Measurements from ENCODE around the gene DOK6.
"Not testable (repeated sequence)": the region's sequence is repeated elsewhere in the genome, so short reads cannot be mapped to it uniquely, and the experiment has no call there.

The DOK6 gene

DNA sequence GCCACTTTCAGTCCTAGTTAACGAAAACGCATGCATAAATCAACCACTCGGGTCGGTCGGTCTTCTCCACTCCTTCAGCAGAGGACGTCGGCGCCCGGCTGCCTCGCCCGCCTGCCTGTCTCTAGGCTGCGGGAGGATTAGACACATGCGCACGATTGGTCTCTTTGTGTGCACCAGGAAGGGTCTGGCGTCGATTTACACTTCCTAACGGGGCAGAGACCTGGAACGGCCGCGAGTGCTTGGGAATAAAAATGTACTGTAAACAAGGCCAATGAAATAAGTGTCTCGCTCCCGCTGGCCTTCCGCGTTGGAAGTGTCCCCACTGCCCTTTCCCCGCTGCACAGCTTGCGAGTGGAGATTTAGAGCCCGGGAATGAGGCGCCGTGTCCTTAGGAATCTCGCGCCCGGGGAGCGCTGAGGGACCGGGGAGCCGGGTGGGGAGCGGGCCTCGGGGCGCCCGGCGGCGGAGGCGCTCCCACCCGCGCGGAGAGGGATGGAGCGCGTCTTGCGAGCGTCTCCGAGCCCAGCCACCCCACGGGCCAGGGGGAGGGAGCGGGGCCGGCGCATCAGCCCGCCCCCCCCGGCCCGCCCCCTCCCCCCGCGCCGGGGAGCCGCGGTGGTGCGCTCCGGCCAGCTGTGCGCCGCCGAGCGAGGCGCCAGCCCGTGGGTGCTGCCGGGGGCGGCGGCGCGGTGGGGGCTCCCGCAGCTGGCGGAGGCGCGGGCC, at the start of gene DOK6:
Gene DOK6 (plus strand): TSS at position 636 of the 723 bp plus-strand sequence.
- no peak for DNase-seq (ENCODE audit: low spot score)

DNA sequence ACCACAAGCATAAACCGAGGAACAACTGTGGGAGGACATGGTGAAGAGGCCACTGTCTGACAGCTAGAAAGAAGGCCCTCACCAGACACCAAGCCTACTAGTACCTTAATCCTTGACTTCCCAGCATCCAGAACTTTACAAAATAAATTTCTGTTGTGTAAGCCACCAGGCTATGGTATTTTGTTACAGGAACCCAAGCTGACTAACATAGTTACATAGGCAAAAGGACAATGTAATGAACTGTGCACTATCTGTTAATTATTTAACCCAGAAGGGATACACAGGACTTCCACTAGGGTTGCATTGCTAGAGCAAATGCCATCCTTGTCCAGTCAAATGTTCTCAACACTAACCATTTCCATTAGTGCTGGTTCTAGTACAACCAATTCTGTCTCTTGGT, 47.7 kb upstream of the DOK6 start:
- DNase-seq (ENCODE audit: low spot score) = no peak

DNA sequence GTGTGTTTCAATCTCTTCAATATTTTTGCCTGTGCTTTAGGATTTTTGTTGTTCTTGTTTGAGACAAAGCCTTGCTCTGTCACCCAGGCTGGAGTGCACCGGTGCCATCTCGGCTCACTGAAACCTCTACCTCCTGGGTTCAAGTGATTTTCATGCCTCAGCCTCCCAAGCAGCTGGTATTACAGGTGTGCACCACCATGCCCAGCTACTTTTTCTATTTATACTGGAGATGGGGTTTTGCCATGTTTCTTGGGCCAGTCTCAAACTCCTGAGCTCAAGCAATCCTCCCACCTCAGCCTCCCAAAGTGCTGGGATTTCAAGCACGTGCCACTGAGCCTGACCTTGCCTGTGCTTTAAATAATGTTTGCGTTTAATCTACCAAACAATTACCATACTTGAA, 43.1 kb upstream of the DOK6 start:
- DNase-seq (ENCODE audit: low spot score) = no peak

DNA sequence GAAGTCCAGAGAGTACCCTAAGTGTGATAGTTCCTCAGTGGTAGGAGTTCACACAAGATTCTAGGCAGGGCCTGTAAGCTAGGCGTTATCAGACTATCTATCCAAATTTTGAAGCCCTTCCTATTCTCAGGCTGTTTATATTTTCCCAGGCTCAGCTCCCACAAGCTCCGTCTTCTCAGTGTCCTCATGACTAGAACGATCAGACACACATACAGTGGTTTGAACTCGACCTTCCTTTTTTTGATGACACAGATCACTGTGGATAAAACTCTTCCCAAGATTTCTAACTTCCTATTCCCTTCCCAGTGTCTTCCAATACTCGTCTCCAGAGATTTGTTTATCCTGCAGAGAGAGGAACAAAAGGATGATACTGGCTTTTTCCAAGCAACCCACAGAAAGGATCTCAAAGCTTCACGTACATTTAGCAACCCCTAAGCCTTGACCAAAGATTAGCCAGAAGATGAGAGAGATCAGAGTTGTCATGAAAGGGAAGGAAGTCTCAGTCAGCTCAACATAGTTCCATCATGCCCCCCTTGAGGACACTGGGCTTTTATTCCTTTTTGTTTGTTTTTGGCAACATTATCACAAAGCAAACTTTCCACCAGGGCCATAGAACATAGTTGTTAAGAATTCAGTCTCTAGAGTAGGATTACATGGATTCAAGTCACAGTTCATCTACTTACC, 42.3 kb upstream of the DOK6 start:
- DNase-seq (ENCODE audit: low spot score) = no peak

DNA sequence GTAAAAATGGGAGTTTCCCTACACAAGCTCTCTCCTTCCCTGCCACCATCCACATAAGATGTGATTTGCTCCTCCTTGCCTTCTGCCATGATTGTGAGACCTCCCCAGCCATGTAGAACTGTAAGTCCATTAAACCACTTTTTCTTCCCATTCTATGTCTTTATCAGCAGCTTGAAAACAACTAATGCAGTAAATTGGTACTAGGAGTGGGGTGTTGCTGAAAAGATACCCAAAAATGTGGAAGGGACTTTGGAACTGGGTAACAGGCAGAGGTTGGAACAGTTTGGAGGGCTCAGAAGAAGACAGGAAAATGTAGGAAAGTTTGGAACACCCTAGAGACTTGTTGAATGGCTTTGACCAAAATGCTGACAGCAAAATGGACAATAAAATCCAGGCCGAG, 40.9 kb upstream of the DOK6 start:
- not testable (repeated sequence) for DNase-seq (ENCODE audit: low spot score)

DNA sequence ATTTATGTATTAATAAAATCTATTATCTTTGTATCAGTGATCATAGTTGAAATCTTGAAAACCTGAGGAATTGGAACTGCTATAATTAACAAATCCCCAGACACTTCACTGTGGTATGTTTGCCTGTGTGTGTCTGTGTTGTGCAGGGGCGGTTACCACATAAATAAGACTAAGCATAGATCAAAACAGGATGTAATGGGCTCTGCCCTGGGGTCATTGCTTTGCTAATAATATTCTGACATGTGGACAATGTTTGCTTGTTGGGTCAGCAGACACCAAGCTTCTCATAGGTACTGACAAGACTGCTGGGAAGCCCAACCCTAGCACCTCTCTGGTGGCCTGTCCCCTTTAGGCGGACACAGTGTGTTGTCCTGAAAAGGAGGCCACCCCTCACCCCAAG, 35.8 kb upstream of the DOK6 start:
- DNase-seq (ENCODE audit: low spot score) = no peak

DNA sequence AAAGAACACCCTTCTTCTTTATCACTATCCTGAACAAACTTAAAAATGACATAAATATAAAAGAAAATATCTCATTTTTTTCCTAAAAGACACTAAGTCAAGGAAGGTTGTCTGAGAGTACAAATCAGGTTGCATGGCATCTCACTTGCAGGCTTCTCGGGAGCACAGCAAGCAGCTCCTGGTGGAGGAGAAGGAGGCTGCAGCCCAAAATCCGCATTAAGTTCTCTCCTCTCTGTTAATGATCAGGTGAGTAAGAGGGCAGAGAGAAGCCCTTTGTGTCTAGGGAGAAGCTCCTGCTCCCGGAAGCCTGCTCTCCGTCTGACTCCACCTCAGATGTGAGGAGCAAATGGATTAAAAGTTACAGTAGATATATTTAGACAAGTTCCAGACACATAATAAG, 35.0 kb upstream of the DOK6 start:
- DNase-seq (ENCODE audit: low spot score) = no peak

DNA sequence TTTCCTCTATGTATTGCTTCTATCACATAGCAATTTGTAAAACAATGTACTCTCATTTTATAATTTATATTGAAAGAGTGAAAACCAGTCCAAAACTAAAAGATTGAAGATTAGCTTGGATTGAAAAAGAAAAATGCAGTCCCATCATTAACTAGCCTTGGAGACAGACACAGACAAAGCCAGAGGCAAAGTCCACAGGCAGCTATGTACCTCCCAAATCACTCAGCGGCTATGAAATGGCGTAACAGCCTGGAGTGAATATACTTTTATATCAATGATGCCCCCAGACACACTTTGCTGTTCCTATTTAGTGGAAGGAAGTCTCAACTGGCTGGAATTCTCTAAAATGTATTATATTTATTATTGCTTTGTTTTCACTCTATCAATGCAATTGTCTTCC, 33.6 kb upstream of the DOK6 start:
- DNase-seq (ENCODE audit: low spot score) = no peak

DNA sequence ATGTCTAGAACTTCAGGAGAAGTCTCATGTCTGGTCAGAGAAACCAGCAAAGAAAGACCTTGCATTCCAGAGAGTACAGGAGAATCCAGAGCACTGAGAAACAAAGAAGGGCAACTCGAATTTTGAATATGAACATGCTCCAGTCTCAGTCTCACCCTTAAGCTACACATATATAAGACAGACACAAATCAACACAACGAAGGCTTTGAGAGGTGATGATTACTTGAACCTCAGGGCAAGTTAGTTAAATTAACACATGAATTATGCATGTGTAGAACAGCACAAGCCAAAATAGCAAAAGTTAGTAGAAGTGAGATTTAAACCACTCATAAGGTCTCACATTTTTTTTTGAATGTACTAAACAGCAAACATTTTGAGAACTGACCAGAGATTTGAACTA, 29.0 kb upstream of the DOK6 start:
- no peak for DNase-seq (ENCODE audit: low spot score)

DNA sequence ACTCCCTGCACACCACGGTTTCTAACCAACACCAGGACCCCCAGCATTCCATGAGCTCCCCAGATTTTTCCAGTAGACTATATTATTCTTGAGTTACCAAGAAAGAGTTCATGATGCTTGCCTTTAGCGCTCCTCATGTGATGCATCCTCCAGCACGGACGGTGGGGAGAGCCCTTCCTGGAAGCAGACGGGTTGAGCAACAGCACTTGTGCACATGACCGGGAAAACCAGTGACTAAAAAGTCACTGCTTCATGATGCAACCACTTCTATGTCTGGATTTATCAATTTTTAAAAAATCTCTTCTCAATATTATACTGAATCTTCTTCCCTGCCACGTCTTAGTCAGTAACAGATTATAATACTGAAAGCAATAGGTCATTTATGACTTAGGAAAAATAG, 20.4 kb upstream of the DOK6 start:
- no peak for DNase-seq (ENCODE audit: low spot score)

DNA sequence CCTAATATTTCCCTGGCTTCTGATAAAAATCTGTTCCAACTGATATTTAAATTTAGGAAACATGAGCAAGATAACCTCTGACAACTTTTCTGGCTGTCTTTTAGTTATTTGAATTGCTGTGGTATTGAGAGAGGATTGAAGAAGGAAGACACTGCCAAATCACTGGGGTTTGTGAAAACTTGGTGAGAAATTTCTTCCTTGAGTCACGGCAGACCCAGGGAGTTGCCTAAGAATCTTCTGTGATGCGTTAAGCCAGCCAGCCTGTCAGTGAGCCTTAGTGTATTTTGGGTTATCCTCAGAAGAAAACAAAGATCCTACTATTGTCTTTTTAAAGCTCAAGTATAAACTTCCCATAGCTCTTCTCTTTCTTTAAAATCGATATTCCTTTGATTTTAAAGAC, 17.5 kb upstream of the DOK6 start:
- DNase-seq (ENCODE audit: low spot score) = no peak

DNA sequence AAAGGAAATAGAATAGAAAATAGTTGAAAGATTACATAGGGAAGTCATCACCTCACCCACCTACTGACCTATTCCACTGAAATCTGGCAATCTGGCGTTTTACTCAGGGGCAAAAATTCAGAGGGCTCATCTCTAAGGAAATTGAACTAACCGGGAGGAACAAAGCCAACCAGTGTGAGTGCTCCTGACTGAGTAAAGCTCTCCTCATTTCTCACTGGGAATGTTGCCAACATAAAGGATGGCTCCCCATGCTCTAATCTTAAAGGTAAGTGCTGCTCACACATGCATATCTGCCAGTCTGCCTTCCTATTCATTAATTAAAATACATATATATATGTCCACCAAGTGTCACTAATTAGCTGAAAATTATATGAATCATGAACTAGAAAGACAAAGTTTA, 13.5 kb upstream of the DOK6 start:
- no peak for DNase-seq (ENCODE audit: low spot score)

DNA sequence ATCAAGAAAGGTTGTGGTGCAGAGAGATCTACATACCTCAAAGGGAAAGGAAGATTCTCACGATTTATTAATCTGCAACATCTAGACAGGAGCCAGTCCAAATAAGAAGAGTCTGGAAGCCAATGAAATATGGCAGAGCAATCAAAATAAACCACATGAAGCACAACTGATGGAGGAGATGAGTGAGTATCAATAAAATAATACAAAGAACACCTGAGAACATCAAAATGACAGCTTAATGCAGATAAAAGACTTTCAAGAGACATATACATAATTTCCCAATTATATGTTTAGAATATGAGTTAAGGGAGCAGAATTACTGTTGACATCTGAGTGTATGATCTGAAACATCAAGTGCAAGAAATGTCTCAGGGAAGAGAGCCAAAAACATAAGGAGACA, 12.5 kb upstream of the DOK6 start:
- DNase-seq (ENCODE audit: low spot score) = no peak

DNA sequence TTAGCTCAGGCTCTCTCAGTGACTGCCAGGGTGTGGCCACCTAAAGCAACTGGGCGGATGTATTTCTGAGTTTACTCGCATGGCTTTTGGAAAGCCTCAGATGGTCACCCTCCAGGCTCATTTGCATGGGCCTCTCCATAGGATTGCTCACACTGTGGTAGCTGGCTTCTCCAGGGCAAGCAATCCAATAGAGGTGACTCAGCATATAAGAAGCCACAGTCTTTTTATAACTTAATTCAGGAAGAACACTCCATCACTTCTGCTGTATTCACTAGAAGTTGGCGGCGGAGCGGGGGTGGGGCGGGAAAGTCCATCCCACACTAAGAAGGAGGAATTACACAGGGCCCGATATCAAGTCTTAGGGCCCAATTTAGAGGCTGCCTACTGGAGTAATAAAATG, 3.6 kb upstream of the DOK6 start:
- no peak for DNase-seq (ENCODE audit: low spot score)

DNA sequence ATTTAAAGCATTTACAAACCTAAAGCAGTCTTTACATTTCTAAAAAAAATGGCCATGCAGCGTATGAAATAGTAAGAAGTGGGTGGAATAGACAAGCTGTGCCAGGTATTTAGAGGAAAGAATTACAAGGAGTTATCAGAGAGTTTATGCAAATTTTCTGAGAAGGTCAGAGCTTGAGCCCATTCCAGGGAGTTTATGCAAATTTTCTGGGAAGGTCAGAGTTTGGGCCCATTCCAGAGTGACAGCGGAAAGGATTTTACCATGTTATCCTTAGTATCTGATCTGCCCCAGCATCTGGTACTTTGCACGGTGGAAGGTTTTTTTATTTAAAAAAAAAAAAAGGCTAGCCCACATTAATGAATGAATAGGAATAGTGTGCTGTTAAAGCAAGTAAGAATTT, 1.4 kb upstream of the DOK6 start:
- no peak for DNase-seq (ENCODE audit: low spot score)

DNA sequence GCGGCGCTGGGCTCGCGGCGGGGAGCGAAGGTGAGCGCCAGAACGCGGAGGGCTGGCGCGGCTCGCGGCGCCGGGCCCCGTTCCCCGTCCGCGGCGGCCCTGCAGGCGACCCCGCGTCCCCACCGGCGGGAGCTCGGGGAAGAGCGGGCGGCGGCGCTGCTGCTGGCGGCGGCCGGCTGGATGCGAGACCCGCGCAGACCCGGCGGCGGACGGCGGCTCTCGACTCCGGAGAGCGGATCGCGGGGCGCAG, 213 bp downstream of the DOK6 start:
- DNase-seq (ENCODE audit: low spot score) = no peak

DNA sequence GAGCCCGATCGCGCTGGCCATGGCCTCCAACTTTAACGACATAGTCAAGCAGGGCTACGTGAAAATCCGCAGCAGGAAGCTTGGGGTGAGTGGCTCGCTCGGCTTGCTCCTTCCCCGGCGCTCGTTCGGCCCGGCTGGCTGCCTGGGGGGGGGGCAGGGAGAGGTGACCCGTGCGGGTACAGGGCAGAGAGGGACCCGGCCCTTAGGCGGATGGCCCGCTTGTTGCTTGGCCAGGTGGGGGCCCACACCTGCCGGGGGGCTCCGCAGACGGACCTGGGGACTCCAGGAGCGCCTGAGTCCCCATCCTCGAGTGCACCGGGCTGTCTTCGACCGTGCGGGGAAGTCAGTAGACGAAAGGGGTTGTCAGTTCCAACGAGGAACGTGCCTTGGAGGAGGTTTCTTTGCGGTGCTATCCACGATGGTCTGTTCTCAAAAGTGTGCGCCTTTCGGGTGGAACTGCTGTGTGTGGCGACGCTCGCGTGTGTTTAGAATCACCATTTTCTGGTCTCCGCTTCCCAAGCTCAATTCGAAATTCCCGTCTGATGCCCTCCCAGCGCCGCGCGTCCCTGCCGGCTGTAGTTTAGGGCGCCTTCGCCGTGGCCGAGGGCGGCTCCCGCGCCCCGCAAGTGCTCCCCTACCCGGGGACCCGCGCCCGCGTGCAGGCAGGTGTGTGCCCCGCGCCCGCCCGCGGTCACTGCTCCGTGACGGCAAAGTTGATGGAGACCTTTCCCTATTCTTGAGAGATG, 711 bp downstream of the DOK6 start:
- no peak for DNase-seq (ENCODE audit: low spot score)

DNA sequence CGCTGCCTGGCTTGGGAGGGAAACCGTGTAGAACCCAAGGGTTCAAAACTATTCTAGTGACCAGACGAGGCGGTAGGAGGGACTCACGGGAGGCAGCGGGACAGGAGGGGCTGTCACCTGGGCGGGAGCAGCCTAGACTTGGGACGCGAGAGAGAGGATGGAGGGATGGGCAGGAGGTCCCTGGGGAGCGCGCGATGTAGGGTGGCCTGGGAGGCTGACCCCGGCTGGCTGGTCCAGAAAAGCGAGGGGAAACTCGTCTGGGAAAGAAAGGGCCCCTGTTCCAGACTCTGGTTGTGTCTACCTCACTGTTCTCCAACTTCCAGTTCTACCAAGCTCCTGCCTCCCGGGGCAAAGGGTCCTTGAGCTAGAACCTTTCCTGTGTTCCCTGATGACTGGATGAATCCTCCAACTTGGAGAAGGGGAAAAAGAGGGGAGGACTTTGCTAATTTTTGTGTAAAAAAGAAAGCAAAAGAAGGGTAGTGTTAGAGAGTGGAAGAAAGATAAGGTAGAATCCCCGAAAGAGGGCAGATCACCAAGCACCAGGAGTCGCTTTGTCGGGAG, 1.4 kb downstream of the DOK6 start:
- DNase-seq (ENCODE audit: low spot score) = no peak

DNA sequence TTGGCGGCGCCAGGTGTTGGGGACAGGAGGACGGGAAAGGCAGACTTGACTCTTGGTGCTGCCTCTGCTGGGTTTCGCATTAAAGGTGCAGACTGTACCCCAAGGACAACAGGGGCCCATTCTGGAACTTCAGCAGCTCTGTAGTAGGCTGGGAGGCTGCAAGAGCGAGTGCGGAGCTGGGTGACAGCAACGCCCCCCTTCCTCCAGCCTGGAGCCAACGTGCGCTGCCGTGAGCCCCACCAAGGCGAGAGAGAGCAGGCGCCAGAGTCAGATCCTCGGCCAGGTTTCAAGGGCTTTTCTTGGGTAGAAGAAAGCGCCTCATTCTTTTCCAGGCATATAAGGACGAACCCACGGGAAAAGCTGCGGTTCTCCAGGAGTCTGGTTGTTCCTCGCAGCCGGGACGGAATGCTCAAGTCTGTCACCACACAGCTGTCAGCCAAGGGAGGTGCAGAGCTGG, 1.9 kb downstream of the DOK6 start:
- DNase-seq (ENCODE audit: low spot score) = no peak

DNA sequence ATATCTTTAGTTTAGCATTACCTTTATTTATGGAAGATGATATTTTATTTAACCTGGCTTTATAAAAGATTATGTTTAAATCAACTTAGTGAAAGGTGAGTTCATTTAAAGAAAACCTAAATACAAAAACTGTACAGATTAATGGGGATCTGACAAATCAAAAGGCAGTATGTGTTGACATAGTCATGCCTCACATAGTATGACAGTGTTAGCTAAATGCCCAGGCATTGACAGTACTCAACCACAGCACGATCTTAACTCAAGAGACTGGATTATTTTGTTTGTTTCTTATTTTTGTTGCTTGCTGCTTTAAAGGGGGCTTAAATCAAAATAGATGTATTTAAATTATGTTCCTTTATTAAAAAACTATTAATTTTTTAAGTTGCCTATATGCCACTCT, 7.8 kb downstream of the DOK6 start:
- DNase-seq (ENCODE audit: low spot score) = no peak

DNA sequence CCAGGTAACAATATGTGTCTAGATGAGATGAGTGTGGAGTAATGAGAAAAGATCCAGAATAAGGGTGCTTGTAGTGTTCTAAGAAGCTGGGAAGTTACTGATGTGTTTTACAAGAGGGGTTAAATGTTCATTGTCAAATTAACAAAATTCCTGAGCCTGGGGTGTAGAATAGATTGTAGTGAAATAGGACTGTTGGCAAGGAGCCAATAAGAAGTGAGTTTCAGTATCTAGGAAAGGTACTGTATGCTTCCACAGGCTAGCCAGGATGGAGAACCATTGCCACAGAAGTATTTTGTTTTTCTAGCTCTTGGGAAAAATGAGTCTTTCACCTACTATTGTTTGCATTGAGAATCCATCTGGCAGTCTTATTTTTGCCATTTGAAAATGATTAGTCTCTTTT, 10.5 kb downstream of the DOK6 start:
- DNase-seq (ENCODE audit: low spot score) = no peak

DNA sequence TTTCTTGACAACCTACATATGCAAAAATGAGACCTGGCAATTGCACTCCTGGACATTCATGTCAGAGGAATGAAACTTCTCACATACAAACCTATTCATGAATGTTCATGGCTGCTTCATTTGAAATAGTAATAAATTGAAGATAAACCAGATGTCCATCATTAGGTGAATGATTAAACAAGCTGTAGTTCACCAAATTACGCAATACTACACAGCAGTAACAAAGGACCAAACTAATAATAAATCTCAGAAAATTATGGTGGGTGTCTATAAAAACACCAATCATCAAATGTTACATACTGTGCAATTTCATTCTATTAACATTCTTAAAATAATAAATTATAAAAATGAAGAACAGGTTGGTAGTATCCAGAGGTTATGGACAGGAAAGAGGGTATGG, 13.5 kb downstream of the DOK6 start:
- DNase-seq (ENCODE audit: low spot score) = no peak

DNA sequence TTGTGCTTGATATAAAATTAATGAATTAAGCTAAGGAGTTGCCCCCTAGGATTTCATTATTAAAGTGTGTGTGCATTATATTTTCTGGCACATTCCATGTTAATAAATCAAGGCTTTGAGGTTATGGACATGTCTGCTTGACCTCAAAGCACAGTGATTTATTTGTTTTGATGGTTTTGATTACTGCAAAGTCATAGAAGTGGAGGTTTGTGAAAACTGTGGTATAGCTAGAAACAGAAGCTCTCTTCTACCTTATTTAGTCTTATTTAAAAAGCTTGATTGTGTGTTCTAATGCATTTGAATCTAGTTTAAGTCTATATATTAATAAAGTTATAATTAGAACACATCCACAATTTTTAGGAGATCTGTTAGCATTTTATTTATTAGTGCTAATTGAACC, 32.2 kb downstream of the DOK6 start:
- DNase-seq (ENCODE audit: low spot score) = no peak

Measured in hematopoietic multipotent progenitor cell treated with erythropoietin and hydrocortisone succinate and interleukin-3 and kit ligand, for 15 days (in vitro differentiated cells).